ENCODE measurements around the gene NBPF1. TPM values are rescaled to one million over a fixed set of nuclear protein-coding genes. Genes with fewer than 3 reads are reported as not detected.
A peak's percentile ranks its signal among the peaks of the same experiment; 100 is the strongest.
"Not testable (repeated sequence)": the region's sequence is repeated elsewhere in the genome, so short reads cannot be mapped to it uniquely, and the experiment has no call there.

Gene NBPF1
- polyA plus RNA-seq, 1 experiment = 36.6 TPM

DNA sequence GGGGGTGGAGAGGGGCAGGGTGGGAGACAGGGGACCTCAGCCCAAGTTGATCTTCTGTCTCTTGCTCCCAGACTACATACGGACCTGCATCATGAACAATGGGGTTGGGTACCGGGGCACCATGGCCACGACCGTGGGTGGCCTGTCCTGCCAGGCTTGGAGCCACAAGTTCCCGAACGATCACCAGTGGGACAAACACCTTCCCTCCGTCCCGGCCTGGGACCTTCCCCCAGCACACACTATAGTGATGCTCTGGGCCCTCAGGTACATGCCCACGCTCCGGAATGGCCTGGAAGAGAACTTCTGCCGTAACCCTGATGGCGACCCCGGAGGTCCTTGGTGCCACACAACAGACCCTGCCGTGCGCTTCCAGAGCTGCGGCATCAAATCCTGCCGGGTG, 33.4 kb upstream of the NBPF1 start:
- H3K27ac ChIP-seq (ENCODE audit: low read depth, low read length); DNase-seq (ENCODE audit: low read depth, low spot score); H3K4me3 ChIP-seq (ENCODE audit: low read depth, low read length); H3K27me3 ChIP-seq (ENCODE audit: control insufficient read depth, insufficient read depth, low read length); POLR2A ChIA-PET; CTCF ChIA-PET; H3K9me3 ChIP-seq (ENCODE audit: control insufficient read depth, insufficient read depth, low read length): not testable (repeated sequence)

DNA sequence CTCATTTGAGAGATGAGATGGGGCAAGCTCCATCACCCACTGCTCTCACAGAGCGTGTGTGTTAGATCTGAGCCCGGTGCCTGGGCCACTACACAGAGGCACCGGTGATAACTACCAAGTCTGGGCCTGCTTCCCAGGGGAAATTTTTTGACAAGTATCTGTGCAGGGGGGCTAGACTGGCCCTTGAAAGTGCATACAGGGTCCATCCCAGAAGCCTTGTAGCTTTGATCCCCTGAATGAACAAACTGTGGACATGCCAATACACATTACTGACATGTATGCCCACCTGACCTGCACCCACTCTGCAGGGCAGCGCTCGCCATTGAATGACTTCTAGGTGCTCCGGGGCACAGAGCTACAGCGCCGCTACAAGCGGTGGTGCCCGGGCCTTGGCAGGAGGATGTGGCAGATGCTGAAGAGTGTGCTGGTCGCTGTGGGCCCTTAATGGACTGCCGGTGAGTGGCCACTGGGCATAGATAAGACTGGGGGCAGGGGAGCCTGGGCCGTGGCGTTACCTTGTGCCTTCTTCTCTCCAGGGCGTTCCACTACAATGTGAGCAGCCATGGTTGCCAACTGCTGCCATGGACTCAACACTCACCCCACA, 32.8 kb upstream of the NBPF1 start:
- H3K9me3 ChIP-seq (ENCODE audit: control insufficient read depth, insufficient read depth, low read length); H3K27me3 ChIP-seq (ENCODE audit: control insufficient read depth, insufficient read depth, low read length); H3K4me3 ChIP-seq (ENCODE audit: low read depth, low read length); H3K27ac ChIP-seq (ENCODE audit: low read depth, low read length); CTCF ChIA-PET; POLR2A ChIA-PET; DNase-seq (ENCODE audit: low read depth, low spot score): not testable (repeated sequence)

DNA sequence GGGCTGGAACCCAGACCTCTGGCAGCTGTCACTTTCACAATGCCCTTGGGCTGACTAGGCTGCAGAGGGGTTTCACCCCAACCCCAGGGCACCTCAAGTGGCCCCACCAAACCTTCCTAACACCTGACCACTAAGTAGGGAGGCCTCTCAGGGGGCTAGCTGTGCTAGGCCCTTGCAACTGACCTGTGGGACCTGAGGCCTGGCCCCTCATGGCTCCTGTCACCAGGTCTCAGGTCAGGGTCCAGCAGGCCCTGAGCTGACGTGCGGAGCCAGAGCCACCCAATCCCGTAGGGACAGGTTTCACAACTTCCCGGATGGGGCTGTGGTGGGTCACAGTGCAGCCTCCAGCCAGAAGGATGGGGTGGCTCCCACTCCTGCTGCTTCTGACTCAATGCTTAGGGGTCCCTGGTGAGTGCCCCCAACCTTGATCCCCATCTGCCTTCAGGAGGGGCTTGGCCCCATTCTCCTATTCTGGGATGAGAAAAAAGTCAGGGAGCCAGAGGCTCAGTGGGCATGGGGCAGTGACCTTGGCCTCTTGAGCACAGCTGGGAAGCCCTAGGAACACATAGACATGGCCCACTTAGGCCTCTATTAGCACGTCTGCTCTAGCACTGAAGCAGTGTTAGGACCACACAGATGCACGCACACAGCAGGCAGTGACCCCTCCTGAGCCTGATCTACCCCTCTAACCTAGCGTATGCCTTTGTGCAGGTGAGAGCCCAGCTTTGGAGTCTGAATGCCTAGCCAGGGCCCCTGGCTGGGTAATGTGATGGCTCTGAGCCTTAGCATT, 32.1 kb upstream of the NBPF1 start:
- H3K27ac ChIP-seq (ENCODE audit: low read depth, low read length) = peak overlapping the region; percentile 70
- H3K4me3 ChIP-seq (ENCODE audit: low read depth, low read length); H3K9me3 ChIP-seq (ENCODE audit: control insufficient read depth, insufficient read depth, low read length); DNase-seq (ENCODE audit: low read depth, low spot score); CTCF ChIA-PET; H3K27me3 ChIP-seq (ENCODE audit: control insufficient read depth, insufficient read depth, low read length); POLR2A ChIA-PET: not testable (repeated sequence)

DNA sequence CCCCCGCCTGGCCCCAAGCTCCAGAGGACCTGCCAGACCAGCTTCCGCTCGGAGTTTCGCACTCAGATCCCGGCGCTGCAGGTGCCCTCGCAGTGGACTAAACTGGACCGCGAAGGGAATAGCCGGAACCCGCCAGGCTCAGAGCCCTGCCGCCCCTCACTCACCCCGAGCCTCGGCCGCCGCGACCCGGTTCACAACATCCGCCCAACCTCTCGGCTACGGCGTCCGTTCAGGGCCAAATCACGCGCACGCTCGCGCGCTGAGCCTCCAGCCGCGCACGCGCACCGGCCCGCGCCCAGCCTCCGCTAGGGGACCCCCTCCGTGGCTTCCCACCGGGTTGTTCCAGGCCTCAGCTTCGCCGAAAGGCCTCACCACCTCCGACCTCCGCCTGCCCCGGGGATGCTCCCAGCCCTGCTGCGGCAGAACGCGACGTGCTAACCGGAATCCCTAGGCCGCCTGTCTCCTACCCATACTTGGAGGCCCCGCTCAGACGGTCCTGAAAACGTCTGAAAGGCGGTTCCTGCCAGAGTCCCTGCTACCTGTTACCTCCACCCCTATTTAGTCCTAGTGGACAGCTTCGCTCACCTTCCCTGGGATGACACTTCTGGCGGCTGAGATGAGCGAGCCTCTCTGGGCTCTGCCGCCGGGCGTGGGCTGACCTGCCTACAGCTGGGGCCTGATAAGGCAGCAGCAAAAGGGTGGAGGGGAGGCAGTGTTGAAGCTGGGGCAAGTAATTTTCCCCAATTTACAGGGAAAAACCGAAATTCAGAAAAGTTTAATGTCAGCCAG, 31.3 kb upstream of the NBPF1 start:
- CTCF ChIA-PET = interaction anchor here (0.6 kb wide), 1 partner anchor 24 kb away, joined by 3 read pairs; no protein-coding TSS in a partner anchor
- H3K9me3 ChIP-seq (ENCODE audit: control insufficient read depth, insufficient read depth, low read length); H3K27me3 ChIP-seq (ENCODE audit: control insufficient read depth, insufficient read depth, low read length); POLR2A ChIA-PET: not testable (repeated sequence)
- Histone ChIP-seq H3K27ac (ENCODE audit: low read depth, low read length) (peak overlapping the region; percentile 71), H3K4me3 (ENCODE audit: low read depth, low read length) (peak overlapping the region; percentile 100)
- TF ChIP-seq, protein P1, sequence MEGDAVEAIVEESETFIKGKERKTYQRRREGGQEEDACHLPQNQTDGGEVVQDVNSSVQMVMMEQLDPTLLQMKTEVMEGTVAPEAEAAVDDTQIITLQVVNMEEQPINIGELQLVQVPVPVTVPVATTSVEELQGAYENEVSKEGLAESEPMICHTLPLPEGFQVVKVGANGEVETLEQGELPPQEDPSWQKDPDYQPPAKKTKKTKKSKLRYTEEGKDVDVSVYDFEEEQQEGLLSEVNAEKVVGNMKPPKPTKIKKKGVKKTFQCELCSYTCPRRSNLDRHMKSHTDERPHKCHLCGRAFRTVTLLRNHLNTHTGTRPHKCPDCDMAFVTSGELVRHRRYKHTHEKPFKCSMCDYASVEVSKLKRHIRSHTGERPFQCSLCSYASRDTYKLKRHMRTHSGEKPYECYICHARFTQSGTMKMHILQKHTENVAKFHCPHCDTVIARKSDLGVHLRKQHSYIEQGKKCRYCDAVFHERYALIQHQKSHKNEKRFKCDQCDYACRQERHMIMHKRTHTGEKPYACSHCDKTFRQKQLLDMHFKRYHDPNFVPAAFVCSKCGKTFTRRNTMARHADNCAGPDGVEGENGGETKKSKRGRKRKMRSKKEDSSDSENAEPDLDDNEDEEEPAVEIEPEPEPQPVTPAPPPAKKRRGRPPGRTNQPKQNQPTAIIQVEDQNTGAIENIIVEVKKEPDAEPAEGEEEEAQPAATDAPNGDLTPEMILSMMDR (IDR thresholded peaks at IDR 0.05; ENCODE audit: low read depth, low read length) = peak; percentile 59
- peak; percentile 86 for DNase-seq (ENCODE audit: low read depth, low spot score)

DNA sequence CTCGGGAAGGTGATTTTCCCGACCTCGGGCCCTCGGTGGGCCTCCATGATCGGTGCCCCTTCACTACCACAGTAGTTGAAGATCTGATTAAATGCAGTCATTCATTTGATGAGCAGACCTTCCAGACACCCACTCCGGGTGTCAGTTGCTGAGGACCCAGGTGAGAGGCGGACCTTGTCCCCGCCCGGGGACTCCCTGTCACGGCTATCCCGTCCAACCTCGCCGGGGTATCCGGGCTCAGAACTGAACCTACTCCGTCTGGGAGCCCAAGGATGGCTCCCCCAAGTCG, 30.8 kb upstream of the NBPF1 start:
- POLR2A ChIA-PET = no interaction called here
- H3K27ac ChIP-seq (ENCODE audit: low read depth, low read length) = peak overlapping the region; percentile 71
- peak overlapping the region; percentile 100 for H3K4me3 ChIP-seq (ENCODE audit: low read depth, low read length)
- CTCF ChIA-PET = interaction anchor here (0.6 kb wide), 1 partner anchor 23 kb away, joined by 3 read pairs; no protein-coding TSS in a partner anchor
- H3K9me3 ChIP-seq (ENCODE audit: control insufficient read depth, insufficient read depth, low read length) = peaks cover 4% of the 10 kb centered on the region; the same call in 1 of the 2 replicates
- H3K27me3 ChIP-seq (ENCODE audit: control insufficient read depth, insufficient read depth, low read length) = peaks cover 3% of the 10 kb centered on the region
- no peak for DNase-seq (ENCODE audit: low read depth, low spot score)
- TF ChIP-seq, protein P1 (IDR thresholded peaks at IDR 0.05; ENCODE audit: low read depth, low read length) = no peak

DNA sequence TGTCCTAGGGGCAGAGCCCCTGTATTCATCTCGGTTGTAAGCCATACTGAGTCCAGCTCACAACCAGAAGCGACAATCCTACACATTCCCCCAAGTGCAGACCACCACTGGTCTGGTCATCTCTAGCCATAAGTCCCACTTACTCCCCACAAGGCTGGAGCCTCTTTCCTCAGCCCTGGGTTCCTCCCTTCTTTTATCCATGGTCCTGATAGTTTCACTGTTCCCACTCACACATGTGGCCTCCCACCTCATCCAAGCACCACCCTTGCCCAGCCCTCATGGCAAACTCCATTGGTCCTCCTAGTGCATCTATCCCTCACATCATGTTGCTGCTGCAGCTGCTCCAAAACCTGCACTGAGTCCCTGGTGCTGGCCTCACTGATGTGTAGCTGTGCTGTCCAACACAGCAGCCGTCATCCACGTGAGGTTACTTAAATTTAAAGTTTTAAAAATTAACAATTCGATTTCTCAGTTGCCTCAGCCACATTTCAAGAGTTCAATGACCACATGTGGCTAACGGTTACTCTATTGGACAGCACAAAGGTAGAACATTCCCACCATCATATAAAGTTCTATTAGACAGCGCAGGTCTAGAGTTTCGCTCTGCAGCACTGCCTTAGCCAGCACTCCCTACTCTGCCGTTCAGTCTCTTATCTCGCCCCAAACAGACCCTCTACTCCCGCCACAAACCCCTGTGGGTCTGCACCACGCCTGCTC, 30.3 kb upstream of the NBPF1 start:
- H3K9me3 ChIP-seq (ENCODE audit: control insufficient read depth, insufficient read depth, low read length); H3K27ac ChIP-seq (ENCODE audit: low read depth, low read length); CTCF ChIA-PET; POLR2A ChIA-PET; DNase-seq (ENCODE audit: low read depth, low spot score); H3K27me3 ChIP-seq (ENCODE audit: control insufficient read depth, insufficient read depth, low read length): not testable (repeated sequence)
- H3K4me3 ChIP-seq (ENCODE audit: low read depth, low read length) = peak overlapping the region; percentile 100

DNA sequence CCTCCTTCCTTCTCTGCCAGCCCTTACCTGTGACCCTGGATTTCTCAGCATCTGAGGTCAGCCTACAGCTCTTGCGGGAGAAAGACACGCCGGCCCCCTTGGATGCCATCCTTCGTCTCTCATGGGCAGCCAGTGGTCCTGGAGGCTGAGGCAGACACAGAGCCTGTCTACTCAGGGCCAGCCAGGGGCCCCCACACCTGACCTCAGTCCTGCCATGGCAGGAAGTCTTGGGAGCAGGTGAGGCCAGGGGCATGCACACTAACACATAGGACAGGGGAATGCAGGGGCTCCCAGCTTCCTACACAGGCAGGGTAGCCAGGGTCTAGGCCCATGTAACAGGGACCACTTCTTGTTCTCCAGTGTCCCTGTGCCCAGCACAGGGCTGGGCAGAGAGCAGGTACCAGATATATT, 29.6 kb upstream of the NBPF1 start:
- H3K27ac ChIP-seq (ENCODE audit: low read depth, low read length); CTCF ChIA-PET; H3K27me3 ChIP-seq (ENCODE audit: control insufficient read depth, insufficient read depth, low read length); POLR2A ChIA-PET; H3K9me3 ChIP-seq (ENCODE audit: control insufficient read depth, insufficient read depth, low read length); DNase-seq (ENCODE audit: low read depth, low spot score): not testable (repeated sequence)
- peak overlapping the region; percentile 10 for H3K4me3 ChIP-seq (ENCODE audit: low read depth, low read length)

DNA sequence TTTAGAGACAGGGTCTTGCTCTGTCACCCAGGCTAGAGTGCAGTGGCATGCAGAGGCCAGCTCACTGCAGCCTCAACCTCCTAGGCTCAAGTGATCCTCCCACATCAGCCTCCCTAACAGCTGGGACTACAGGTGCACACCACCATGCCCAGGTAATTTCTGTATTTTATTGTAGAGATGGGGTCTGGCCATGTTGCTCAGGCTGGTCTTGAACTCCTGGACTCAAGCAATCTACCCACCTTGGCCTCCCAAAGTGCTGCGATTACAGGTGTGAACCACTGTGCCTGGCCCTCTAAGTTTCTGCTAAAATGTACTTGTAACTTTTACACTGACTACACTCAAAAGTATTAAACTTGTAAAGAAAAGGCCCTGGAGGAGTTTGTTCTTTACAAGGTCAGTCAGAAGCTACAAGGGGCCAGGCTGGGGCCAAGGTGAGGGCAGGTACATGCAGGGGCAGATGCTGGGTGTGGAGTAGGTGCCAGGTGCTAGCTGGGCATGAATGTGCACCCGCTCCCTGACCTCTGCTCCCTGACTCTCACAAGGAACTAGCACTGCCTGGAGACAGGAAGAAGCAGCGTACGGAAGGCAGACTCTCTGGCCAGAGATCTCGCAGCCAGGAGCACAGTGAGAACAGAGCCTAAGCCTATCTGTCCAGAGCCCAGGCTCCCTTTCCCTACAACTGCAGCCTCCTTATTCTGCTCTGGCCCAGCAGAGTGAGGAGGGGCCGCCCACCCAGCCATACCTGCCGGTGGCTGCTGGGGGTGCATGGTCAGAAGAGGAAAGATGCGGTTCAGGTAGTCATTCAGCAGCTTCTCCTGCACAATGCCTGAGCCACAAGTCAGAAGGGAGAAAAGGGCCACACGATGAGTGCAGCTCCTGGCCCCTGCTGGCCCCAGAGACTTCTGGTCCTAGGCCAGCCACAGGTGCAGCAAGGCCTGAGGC, 28.9 kb upstream of the NBPF1 start:
- CTCF ChIA-PET; POLR2A ChIA-PET; H3K27me3 ChIP-seq (ENCODE audit: control insufficient read depth, insufficient read depth, low read length); H3K27ac ChIP-seq (ENCODE audit: low read depth, low read length); H3K4me3 ChIP-seq (ENCODE audit: low read depth, low read length); H3K9me3 ChIP-seq (ENCODE audit: control insufficient read depth, insufficient read depth, low read length); DNase-seq (ENCODE audit: low read depth, low spot score): not testable (repeated sequence)
